HAP-1 (cell line): Measurements from ENCODE around the gene NEK5.

Source experiments
- DNase-seq, 2 experiments: peaks; one replicate each; pipeline ENCODE4 v3.0.0-alpha.2; 2016 to 2020; ENCODE audit warnings: low spot score in 2 of 2
- H3K27me3 ChIP-seq: fragments of 250-450 bp; sonication (Bioruptor Pico); 2 replicates; pipeline ENCODE4 v1.5.1; 2020; ENCODE audit warnings: low read depth, mild to moderate bottlenecking, moderate library complexity
- H3K36me3 ChIP-seq: fragments of 250-450 bp; sonication (Bioruptor Pico); replicated peaks from 2 replicates; pipeline ENCODE4 v1.5.1; 2020; ENCODE audit warnings: mild to moderate bottlenecking
- H3K4me1 ChIP-seq: fragments of 250-450 bp; sonication (Bioruptor Pico); 2 replicates; pipeline ENCODE4 v1.5.1; 2020; ENCODE audit warnings: mild to moderate bottlenecking
- H3K4me3 ChIP-seq: fragments of 250-450 bp; sonication (Bioruptor Pico); 2 replicates; pipeline ENCODE4 v1.5.1; 2020; ENCODE audit warnings: mild to moderate bottlenecking, moderate library complexity
- H3K9me3 ChIP-seq: fragments of 250-450 bp; sonication (Bioruptor Pico); 2 replicates; pipeline ENCODE4 v1.5.1; 2020; ENCODE audit warnings: mild to moderate bottlenecking, moderate library complexity
- in situ Hi-C: fragments of 300-500 bp; cut with MboI; formaldehyde crosslinking; loops from 3 replicates; pipeline ENCODE4 v1.14.3; 2020; ENCODE audit warnings: low sequenced_read_pairs, inconsistent platforms, mixed read lengths

The NEK5 gene

DNA sequence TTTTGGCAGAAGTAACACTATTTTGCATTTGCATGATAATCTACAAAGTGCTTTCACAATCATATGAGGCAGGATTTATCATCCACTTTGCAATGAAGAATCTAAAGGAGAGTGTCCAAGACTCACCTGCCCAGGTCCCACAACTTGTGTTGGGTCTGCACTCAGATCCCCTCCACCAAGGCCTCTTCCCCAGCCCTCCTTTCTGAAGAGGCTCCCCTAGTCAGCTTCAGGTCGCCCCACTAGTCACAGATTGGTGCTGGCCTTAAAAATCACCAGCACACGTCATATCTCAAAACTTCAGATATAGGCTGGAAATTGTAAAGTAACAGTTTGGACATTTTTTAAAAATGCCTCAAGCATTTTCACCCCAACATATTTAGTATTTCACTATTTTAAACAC is 135.2 kb downstream of the NEK5 start:
- in situ Hi-C loops: no loop called here

DNA sequence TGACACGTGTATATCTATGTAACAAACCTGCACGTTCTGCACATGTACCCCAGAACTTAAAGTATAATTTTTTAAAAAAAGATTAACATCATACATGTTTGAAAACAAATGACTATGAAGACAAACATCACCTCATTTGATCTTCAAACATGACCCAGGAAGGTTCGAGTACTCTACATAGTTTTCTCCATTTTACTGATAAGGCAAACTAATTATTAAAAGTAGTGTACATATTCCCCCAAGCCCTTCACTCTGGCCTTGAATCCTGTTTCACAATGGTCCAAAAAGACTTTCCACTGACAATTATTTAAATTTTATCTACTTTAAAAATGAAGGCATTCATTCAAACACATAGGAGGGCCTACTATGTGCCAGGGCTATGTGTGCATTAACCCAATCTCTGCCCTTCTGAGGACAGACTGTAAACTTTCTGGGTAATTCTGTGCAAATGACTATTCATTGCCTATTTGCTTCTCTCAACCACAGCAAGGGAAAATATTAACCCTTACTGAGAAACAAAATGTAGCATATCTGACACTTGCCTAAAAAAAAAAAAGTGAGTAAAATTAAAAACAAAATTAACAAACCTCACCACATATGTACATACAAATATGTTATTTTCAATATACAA is 139.8 kb downstream of the NEK5 start:
- no peaks in the 10 kb centered on the region for H3K4me1 ChIP-seq
- no peaks in the 10 kb centered on the region for H3K9me3 ChIP-seq
- H3K4me3 ChIP-seq: no peak overlapping the region
- in situ Hi-C loops: no loop called here
- DNase-seq: no peak
- no peaks in the 10 kb centered on the region for H3K36me3 ChIP-seq
- H3K27me3 ChIP-seq: peaks cover 2% of the 10 kb centered on the region; the same call in 1 of the 2 replicates

More for the DNA sequence above, 135.2 kb downstream of the NEK5 start:
- DNase-seq: no peak
- Histone ChIP-seq H3K27me3 (peaks cover 4% of the 10 kb centered on the region; the same call in 1 of the 2 replicates), H3K9me3 (no peaks in the 10 kb centered on the region), H3K4me1 (no peaks in the 10 kb centered on the region), H3K4me3 (no peak overlapping the region), H3K36me3 (no peaks in the 10 kb centered on the region)
